C4-2B (cell line): Measurements from ENCODE around the gene SEMA4D.

ENCODE experiments used
- H3K27ac ChIP-seq: fragments of 450-650 bp; 2 replicates; pipeline ENCODE4 v1.5.1; 2017
- ZFX ChIP-seq: fragments of 450-650 bp; IDR thresholded peaks from 2 replicates; pipeline ENCODE4 v1.6.1; 2017
- TF ChIP-seq, protein P1 (sequence below): fragments of 450-650 bp; conservative IDR thresholded peaks from 2 replicates; pipeline ENCODE4 v1.5.1; 2017; ENCODE audit warnings: mild to moderate bottlenecking

The SEMA4D gene

DNA sequence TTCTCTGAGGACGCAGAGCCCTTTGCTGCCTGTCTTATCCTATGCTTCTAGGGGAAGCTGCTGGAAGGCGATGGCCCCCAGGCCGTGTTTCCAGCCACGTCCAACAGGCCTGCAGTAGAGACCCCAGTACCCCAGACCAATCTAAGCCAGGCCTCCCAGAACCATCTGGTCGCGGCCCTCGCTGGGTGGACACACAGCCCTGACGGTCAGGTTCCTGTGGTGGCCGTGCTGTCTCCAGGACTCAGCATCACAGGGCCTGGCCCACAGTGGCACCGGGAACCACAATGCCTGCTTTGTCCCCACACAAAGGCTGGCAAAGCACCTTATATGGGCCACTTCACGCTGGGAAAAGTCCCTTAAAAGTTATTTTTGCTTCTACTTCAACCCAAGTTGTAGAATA is 44.5 kb downstream of the SEMA4D start:
- TF ChIP-seq, protein P1, sequence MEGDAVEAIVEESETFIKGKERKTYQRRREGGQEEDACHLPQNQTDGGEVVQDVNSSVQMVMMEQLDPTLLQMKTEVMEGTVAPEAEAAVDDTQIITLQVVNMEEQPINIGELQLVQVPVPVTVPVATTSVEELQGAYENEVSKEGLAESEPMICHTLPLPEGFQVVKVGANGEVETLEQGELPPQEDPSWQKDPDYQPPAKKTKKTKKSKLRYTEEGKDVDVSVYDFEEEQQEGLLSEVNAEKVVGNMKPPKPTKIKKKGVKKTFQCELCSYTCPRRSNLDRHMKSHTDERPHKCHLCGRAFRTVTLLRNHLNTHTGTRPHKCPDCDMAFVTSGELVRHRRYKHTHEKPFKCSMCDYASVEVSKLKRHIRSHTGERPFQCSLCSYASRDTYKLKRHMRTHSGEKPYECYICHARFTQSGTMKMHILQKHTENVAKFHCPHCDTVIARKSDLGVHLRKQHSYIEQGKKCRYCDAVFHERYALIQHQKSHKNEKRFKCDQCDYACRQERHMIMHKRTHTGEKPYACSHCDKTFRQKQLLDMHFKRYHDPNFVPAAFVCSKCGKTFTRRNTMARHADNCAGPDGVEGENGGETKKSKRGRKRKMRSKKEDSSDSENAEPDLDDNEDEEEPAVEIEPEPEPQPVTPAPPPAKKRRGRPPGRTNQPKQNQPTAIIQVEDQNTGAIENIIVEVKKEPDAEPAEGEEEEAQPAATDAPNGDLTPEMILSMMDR = no peak
- TF ChIP-seq ZFX = no peak
- no peak overlapping the region for H3K27ac ChIP-seq

- no peak overlapping the region for H3K27ac ChIP-seq
- TF ChIP-seq, protein P1 = no peak
- no peak for TF ChIP-seq ZFX
Measured at GRCh38 chr9:89452561-89452960, 45.4 kb downstream of the SEMA4D start.

GRCh38 chr9:89450213-89450612 is 47.7 kb downstream of the SEMA4D start:
- TF ChIP-seq ZFX = no peak
- TF ChIP-seq, protein P1 = no peak
- no peak overlapping the region for H3K27ac ChIP-seq

- no peak for TF ChIP-seq ZFX
- TF ChIP-seq, protein P1 = no peak
- H3K27ac ChIP-seq = no peak overlapping the region
Measured at GRCh38 chr9:89449261-89449671, 48.6 kb downstream of the SEMA4D start.

DNA sequence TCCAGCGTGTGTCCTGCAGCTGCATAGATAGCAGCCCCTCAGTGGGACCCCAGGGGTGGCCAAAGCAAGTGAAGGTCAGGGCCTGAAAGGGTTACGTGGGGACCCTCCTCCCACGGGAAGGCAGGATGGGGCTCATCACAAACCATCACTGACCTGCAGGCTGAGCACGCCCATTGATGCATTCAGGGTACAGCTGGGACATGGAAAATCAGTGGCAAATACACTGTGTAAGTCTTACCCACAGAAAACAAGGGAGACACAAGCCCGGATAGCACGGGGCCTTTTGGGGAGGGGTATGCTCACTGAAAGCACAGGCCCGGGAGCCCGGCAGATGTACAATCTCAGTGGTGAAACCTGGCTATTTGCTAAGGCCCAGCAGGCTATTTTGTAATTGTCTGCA is 49.1 kb downstream of the SEMA4D start:
- H3K27ac ChIP-seq = no peak overlapping the region

GRCh38 chr9:89448381-89448780 is 49.5 kb downstream of the SEMA4D start:
- TF ChIP-seq, protein P1 = no peak
- TF ChIP-seq ZFX = no peak
- H3K27ac ChIP-seq = no peak overlapping the region

More for the DNA sequence above, 49.1 kb downstream of the SEMA4D start:
- no peak for TF ChIP-seq ZFX
- TF ChIP-seq, protein P1 = no peak

DNA sequence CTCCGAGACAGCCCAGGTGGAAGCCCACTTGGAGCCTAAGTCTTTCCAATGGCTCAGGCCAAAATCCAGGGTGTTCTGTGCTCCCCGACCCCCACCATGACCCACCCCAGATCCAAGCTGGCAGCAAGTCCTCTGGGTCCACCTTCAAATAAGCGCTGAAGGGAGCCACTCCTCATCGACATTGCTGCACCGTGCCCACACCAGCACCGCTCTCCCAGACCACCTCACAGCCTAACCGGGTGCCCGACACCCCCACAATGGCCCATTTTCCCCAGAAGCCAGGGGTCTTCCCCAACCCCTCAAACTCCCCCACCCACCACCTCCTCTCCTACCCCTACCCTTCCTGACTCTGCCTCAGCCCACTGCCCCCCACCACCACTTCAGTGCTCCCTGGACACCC is 50.5 kb downstream of the SEMA4D start:
- H3K27ac ChIP-seq = no peak overlapping the region
- TF ChIP-seq, protein P1 = no peak
- no peak for TF ChIP-seq ZFX
